HepG2 (cell line): ENCODE results near the gene LANCL1. TPM values are rescaled to one million over a fixed set of nuclear protein-coding genes. Genes with fewer than 3 reads are reported as not detected.

Experiments used
- GABPA ChIP-seq, 2 experiments: IDR thresholded peaks; 2 replicates each; pipeline ENCODE4 v1.6.1; 2011 to 2016; ENCODE audit warnings: low read depth in 2 of 2, low read length in 1 of 2, missing biosample characterization in 1 of 2, missing genetic modification characterization in 1 of 2
- HIC2 ChIP-seq: sonication (generic); formaldehyde crosslinking; IDR thresholded peaks from 2 replicates; pipeline ENCODE4 v1.9.0; 2022; ENCODE audit warnings: low read depth, missing genetic modification reagents
- MAFF ChIP-seq: IDR thresholded peaks from 2 replicates; pipeline ENCODE4 v1.6.1; 2011; ENCODE audit warnings: low read depth, low read length, improper control_type of control experiment
- MIXL1 ChIP-seq: IDR thresholded peaks from 2 replicates; pipeline ENCODE4 v1.6.1; 2016
- RAD21 ChIP-seq: fragments of 450-650 bp; formaldehyde crosslinking; IDR thresholded peaks from 2 replicates; pipeline ENCODE4 v1.5.0; 2020; ENCODE audit warnings: mild to moderate bottlenecking
- RBM39 ChIP-seq: fragments of 200-400 bp; formaldehyde crosslinking; IDR thresholded peaks from one replicate; pipeline ENCODE4 v1.6.1; 2018; ENCODE audit warnings: antibody characterized with exemption, mild to moderate bottlenecking, low read depth, low read length; ENCODE audit not compliant: poor library complexity, severe bottlenecking
- SNAPC2 ChIP-seq: sonication (generic); formaldehyde crosslinking; IDR thresholded peaks from 2 replicates; pipeline ENCODE4 v1.8.1; 2022; ENCODE audit warnings: mild to moderate bottlenecking, missing genetic modification reagents
- SPEN ChIP-seq: sonication (generic); formaldehyde crosslinking; IDR thresholded peaks from 2 replicates; pipeline ENCODE4 v1.5.1; 2020; ENCODE audit warnings: low read depth, mild to moderate bottlenecking, missing genetic modification reagents
- STAG1 ChIP-seq: sonication (generic); formaldehyde crosslinking; IDR thresholded peaks from 2 replicates; pipeline ENCODE4 v1.4.0; 2020; ENCODE audit warnings: missing genetic modification reagents
- TCF12 ChIP-seq, 2 experiments: fragments of 450-650 bp in 1 of 2; sonication (generic) in 1 of 2; formaldehyde crosslinking in 1 of 2; IDR thresholded peaks; 2 replicates each; pipeline versions ENCODE4 v1.6.1 to v1.8.0; 2017 to 2022; ENCODE audit warnings: antibody characterized with exemption in 1 of 2, mild to moderate bottlenecking in 1 of 2, missing genetic modification reagents in 1 of 2, moderate library complexity in 1 of 2
- ZBTB38 ChIP-seq: sonication (generic); formaldehyde crosslinking; IDR thresholded peaks from 2 replicates; pipeline ENCODE4 v1.5.1; 2020; ENCODE audit warnings: mild to moderate bottlenecking, missing genetic modification reagents
- ZFY ChIP-seq: sonication (generic); formaldehyde crosslinking; IDR thresholded peaks from 2 replicates; pipeline ENCODE4 v1.4.0; 2020; ENCODE audit warnings: missing genetic modification reagents
- ZNF335 ChIP-seq: sonication (generic); formaldehyde crosslinking; IDR thresholded peaks from 2 replicates; pipeline ENCODE4 v1.4.0; 2020; ENCODE audit warnings: missing genetic modification reagents
- ZNF451 ChIP-seq: sonication (generic); formaldehyde crosslinking; IDR thresholded peaks from 2 replicates; pipeline ENCODE4 v1.5.0; 2020; ENCODE audit warnings: mild to moderate bottlenecking, missing genetic modification reagents
- ZNF878 ChIP-seq: sonication (generic); formaldehyde crosslinking; IDR thresholded peaks from 2 replicates; pipeline ENCODE4 v1.8.1; 2023; ENCODE audit warnings: mild to moderate bottlenecking, missing genetic modification reagents, moderate library complexity
- polyA plus RNA-seq, 8 experiments: library from polyadenylated mRNA; depleted of rRNA in 3 of 8; stranded (reverse) in 7 of 8; unstranded in 1 of 8; fragments of >200 nt; fragmentation: Illumina TruSeq in 4 of 8; extraction: Trizol in 4 of 8; gene quantifications; 2 replicates each; pipeline versions ENCODE4 v1.2.1 to v1.2.3, GENCODE V29; 2011 to 2016; ENCODE audit warnings: low read depth in 4 of 8, missing spikeins in 1 of 8, mixed read lengths in 1 of 8; ENCODE audit not compliant: insufficient read depth in 1 of 8
- total RNA-seq, 5 experiments: library from RNA; depleted of rRNA; stranded (reverse); fragments of >200 nt; fragmentation: Illumina TruSeq; extraction: Trizol; gene quantifications; 2 replicates each; pipeline ENCODE4 v1.2.3, GENCODE V29; 2016; ENCODE audit warnings: low read depth in 1 of 5
- TF ChIP-seq, protein P1 (sequence below): sonication (generic); formaldehyde crosslinking; IDR thresholded peaks from 2 replicates; pipeline ENCODE4 v1.8.0; 2022; ENCODE audit warnings: mild to moderate bottlenecking, missing genetic modification reagents, moderate library complexity
- TF ChIP-seq, protein P2 (sequence below): sonication (generic); formaldehyde crosslinking; IDR thresholded peaks from 2 replicates; pipeline ENCODE4 v1.5.0; 2020; ENCODE audit warnings: mild to moderate bottlenecking, missing genetic modification reagents, moderate library complexity
- TF ChIP-seq, protein P3 (sequence below): sonication (generic); formaldehyde crosslinking; IDR thresholded peaks from 2 replicates; pipeline ENCODE4 v1.4.0; 2020; ENCODE audit warnings: missing genetic modification reagents

The LANCL1 gene
- total and polyA plus RNA-seq, 2 of the 13 experiments (the other 11 are each of a cell fraction or from before 2014, with no cell fraction given) = 53.5 to 67.7 TPM

GRCh38 chr2:210445116-210445707, 31.3 kb downstream of the LANCL1 start (continued):
- peak; percentile 64 for TF ChIP-seq STAG1 (CRISPR knock-in tag)
- no peak for TF ChIP-seq GABPA (IDR thresholded peaks at IDR 0.05; ENCODE audit: low read depth, low read length)
- TF ChIP-seq GABPA (CRISPR knock-in tag; IDR thresholded peaks at IDR 0.05; ENCODE audit: low read depth) = no peak
- TF ChIP-seq ZBTB38 (CRISPR knock-in tag) = no peak
- no peak for TF ChIP-seq RBM39
- no peak for TF ChIP-seq ZNF335 (CRISPR knock-in tag)
- no peak for TF ChIP-seq ZNF451 (CRISPR knock-in tag)
- no peak for TF ChIP-seq SPEN (CRISPR knock-in tag)
- TF ChIP-seq ZFY = no peak
- TF ChIP-seq, protein P1, sequence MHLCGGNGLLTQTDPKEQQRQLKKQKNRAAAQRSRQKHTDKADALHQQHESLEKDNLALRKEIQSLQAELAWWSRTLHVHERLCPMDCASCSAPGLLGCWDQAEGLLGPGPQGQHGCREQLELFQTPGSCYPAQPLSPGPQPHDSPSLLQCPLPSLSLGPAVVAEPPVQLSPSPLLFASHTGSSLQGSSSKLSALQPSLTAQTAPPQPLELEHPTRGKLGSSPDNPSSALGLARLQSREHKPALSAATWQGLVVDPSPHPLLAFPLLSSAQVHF = no peak
- TF ChIP-seq, protein P2, sequence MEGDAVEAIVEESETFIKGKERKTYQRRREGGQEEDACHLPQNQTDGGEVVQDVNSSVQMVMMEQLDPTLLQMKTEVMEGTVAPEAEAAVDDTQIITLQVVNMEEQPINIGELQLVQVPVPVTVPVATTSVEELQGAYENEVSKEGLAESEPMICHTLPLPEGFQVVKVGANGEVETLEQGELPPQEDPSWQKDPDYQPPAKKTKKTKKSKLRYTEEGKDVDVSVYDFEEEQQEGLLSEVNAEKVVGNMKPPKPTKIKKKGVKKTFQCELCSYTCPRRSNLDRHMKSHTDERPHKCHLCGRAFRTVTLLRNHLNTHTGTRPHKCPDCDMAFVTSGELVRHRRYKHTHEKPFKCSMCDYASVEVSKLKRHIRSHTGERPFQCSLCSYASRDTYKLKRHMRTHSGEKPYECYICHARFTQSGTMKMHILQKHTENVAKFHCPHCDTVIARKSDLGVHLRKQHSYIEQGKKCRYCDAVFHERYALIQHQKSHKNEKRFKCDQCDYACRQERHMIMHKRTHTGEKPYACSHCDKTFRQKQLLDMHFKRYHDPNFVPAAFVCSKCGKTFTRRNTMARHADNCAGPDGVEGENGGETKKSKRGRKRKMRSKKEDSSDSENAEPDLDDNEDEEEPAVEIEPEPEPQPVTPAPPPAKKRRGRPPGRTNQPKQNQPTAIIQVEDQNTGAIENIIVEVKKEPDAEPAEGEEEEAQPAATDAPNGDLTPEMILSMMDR (CRISPR knock-in tag) = peak; percentile 65
- TF ChIP-seq TCF12 (IDR thresholded peaks at IDR 0.05) = no peak
- TF ChIP-seq TCF12 (CRISPR knock-in tag; IDR thresholded peaks at IDR 0.05) = no peak
- peak; percentile 78 for TF ChIP-seq MAFF
- TF ChIP-seq RAD21 (CRISPR knock-in tag) = 0 out of 2 replicates have a peak, but pooled peaks have one; percentile 38
- TF ChIP-seq MIXL1 (CRISPR knock-in tag) = peak; percentile 49; the same call in 1 of the 2 replicates
- TF ChIP-seq HIC2 (CRISPR knock-in tag) = no peak
- TF ChIP-seq, protein P3, sequence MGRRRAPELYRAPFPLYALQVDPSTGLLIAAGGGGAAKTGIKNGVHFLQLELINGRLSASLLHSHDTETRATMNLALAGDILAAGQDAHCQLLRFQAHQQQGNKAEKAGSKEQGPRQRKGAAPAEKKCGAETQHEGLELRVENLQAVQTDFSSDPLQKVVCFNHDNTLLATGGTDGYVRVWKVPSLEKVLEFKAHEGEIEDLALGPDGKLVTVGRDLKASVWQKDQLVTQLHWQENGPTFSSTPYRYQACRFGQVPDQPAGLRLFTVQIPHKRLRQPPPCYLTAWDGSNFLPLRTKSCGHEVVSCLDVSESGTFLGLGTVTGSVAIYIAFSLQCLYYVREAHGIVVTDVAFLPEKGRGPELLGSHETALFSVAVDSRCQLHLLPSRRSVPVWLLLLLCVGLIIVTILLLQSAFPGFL (CRISPR knock-in tag) = no peak
- no peak for TF ChIP-seq SNAPC2 (CRISPR knock-in tag)
- TF ChIP-seq ZNF878 (CRISPR knock-in tag) = no peak
